ENCODE measurements around the gene KMT2B.

KMT2B gene

DNA sequence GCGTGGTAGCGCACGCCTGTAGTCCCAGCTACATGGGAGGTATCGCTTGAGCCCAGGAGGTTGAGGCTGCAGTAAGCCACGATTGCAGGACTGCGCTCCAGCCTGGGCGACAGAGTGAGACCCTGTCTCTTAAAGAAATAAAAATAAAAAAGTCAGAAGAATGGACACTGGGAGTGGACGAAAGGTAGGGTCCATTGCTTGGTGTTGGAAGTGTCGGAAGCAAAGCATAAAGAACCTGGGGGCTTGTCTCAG lies 57.2 kb downstream of the KMT2B start:
- Histone ChIP-seq H3K27me3 (ENCODE audit: control insufficient read depth, insufficient read depth, low read length) (no peaks in the 10 kb centered on the region), H3K4me1 (peaks cover 10% of the 10 kb centered on the region), H3K4me2 (ENCODE audit: low read length) (peak overlapping the region; percentile 77), H3K9ac (no peak overlapping the region), H2AFZ (peak overlapping the region; percentile 80), H3K27ac (no peak overlapping the region), H3K4me3 (ENCODE audit: low read depth, low read length) (peak overlapping the region; percentile 43), H3K36me3 (ENCODE audit: control insufficient read depth, insufficient read depth, low read length) (no peaks in the 10 kb centered on the region), H3K9me3 (ENCODE audit: control insufficient read depth, low read length) (no peaks in the 10 kb centered on the region), H3K79me2 (no peaks in the 10 kb centered on the region)
- TF ChIP-seq, protein P1, sequence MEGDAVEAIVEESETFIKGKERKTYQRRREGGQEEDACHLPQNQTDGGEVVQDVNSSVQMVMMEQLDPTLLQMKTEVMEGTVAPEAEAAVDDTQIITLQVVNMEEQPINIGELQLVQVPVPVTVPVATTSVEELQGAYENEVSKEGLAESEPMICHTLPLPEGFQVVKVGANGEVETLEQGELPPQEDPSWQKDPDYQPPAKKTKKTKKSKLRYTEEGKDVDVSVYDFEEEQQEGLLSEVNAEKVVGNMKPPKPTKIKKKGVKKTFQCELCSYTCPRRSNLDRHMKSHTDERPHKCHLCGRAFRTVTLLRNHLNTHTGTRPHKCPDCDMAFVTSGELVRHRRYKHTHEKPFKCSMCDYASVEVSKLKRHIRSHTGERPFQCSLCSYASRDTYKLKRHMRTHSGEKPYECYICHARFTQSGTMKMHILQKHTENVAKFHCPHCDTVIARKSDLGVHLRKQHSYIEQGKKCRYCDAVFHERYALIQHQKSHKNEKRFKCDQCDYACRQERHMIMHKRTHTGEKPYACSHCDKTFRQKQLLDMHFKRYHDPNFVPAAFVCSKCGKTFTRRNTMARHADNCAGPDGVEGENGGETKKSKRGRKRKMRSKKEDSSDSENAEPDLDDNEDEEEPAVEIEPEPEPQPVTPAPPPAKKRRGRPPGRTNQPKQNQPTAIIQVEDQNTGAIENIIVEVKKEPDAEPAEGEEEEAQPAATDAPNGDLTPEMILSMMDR (IDR thresholded peaks at IDR 0.05) = no peak

DNA sequence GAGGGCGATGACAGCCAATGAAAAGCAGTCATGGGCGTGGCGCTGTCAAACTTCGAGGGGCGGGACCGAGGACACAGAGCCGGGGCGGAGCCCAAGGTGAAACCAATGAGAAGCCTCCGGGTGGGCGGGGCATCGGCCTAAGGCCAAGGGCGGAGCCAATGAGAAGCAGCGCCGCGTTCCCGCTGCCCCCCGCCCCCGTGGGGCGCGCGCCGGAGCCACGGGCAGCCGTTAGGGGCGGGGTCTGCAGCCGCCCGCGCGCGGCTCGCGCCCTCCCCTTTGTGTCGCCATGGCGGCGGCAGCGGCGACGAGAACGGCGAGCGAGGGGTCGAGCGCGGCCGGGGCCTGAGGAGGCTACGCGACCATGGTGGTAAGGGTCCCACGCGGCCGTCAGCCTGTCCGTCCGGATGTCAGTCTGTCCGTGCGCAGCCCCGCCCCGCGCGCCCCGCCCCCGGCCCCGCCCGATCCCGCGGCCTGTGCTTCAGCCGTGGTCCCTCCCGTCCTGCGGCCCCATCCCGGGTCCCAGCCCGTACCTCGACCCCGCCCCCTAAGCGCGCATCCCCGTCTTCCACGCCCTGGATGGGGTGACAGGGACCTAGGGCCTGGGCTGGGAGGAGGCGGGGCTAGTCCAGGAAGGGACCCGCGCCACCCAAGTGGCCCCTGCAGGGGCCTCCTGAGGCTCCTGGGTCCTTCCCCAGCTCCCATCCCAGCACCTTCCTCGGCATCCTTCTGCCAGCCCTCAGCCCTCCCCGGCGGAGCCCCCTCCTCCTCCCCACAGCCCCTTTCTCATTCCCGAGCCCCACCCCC lies 57.7 kb downstream of the KMT2B start, which contains the start of gene ARHGAP33:
Gene ARHGAP33 (plus strand): TSS at position 267 of the 804 bp plus-strand sequence. CDS start 95 bp downstream, at position 362.
- no peak within 1 kb of the TSS for H3K9ac ChIP-seq
- TF ChIP-seq, protein P1 (IDR thresholded peaks at IDR 0.05) = no peak
- H3K27me3 ChIP-seq (ENCODE audit: control insufficient read depth, insufficient read depth, low read length) = no peaks in the 10 kb centered on the region
- no peaks in the 10 kb centered on the region for H3K79me2 ChIP-seq
- peak within 1 kb of the TSS; percentile 77 for H3K4me2 ChIP-seq (ENCODE audit: low read length)
- no peak within 1 kb of the TSS for H3K27ac ChIP-seq
- peak within 1 kb of the TSS; percentile 80 for H2AFZ ChIP-seq
- peaks cover 10% of the 10 kb centered on the region for H3K4me1 ChIP-seq
- H3K36me3 ChIP-seq (ENCODE audit: control insufficient read depth, insufficient read depth, low read length) = no peaks in the 10 kb centered on the region
- H3K9me3 ChIP-seq (ENCODE audit: control insufficient read depth, low read length) = no peaks in the 10 kb centered on the region
- peak within 1 kb of the TSS; percentile 43 for H3K4me3 ChIP-seq (ENCODE audit: low read depth, low read length)

DNA sequence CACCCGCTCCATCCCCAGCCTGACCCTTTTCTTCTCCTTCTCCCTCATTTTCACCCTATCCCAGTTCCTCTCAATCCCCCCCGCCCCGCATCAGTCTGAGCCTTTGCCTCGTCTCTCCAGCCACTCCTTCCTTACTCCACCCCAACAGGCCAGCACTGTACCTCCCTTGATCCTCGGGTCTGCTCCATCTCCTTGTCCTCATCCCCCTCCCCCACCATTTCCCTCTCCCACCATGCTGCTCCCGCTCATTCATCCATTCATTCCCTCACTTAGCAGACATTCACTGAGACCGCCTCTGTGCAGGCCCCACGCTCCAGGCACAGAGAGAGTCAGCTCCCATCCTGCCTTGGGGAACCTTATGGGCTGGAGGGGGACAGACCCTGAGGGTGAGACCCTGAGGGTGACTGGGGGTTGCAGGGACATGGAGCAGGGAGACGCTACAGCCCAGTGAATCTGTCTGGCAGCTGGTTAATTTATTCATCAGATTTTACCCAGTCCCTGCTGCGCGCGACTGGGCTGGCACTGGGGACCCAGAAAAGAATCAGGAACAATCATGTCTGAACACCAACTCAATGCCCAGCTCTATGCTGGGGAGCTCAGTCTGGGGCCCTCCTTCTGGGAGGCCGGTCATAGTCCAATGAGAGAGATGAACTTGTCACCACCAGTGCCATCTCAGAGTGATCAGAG lies 58.4 kb downstream of the KMT2B start:
- H3K27ac ChIP-seq = no peak overlapping the region
- H3K4me2 ChIP-seq (ENCODE audit: low read length) = peak overlapping the region; percentile 77
- H3K9me3 ChIP-seq (ENCODE audit: control insufficient read depth, low read length) = no peaks in the 10 kb centered on the region
- TF ChIP-seq, protein P1 (IDR thresholded peaks at IDR 0.05) = no peak
- H3K27me3 ChIP-seq (ENCODE audit: control insufficient read depth, insufficient read depth, low read length) = no peaks in the 10 kb centered on the region
- H2AFZ ChIP-seq = peak overlapping the region; percentile 31
- H3K79me2 ChIP-seq = no peaks in the 10 kb centered on the region
- peaks cover 10% of the 10 kb centered on the region for H3K4me1 ChIP-seq
- peak overlapping the region; percentile 43 for H3K4me3 ChIP-seq (ENCODE audit: low read depth, low read length)
- no peak overlapping the region for H3K9ac ChIP-seq
- H3K36me3 ChIP-seq (ENCODE audit: control insufficient read depth, insufficient read depth, low read length) = no peaks in the 10 kb centered on the region

DNA sequence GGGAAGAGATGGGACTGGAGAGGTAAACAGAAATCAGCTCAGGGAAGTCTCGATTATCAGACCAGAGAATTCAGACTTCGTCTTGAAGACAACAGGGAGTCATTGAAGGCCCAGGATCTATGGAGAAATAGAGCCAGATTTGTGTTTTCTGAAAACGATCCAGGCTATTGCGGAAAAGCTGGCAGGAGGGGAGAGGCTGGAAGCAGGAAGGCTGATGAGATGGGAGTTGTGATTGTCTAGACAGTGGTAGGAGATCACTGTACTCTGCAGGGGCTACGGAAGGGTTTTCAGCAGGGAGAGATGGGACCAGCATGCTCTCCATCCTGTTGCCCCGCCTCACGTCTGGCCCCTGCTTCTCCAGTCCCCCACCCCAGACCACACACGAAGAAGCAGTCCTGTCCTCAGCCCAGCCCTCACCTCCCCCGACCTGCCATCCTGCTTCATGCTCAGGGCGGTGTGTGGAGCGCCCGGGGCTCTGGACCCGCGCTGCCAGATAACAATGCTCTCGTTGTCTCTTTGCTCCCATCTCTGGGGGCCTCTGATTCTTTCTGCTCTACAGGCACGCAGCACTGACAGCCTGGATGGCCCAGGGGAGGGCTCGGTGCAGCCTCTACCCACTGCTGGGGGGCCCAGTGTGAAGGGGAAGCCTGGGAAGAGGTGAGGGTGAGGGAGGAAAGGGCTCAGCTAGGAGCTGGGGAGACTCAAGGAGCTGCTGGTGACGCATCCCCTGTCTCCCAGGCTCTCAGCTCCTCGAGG lies 59.5 kb downstream of the KMT2B start:
- H3K27me3 ChIP-seq (ENCODE audit: control insufficient read depth, insufficient read depth, low read length) = no peaks in the 10 kb centered on the region
- no peaks in the 10 kb centered on the region for H3K36me3 ChIP-seq (ENCODE audit: control insufficient read depth, insufficient read depth, low read length)
- H2AFZ ChIP-seq = no peak overlapping the region
- H3K79me2 ChIP-seq = no peaks in the 10 kb centered on the region
- H3K9me3 ChIP-seq (ENCODE audit: control insufficient read depth, low read length) = no peaks in the 10 kb centered on the region
- H3K27ac ChIP-seq = no peak overlapping the region
- no peak overlapping the region for H3K4me3 ChIP-seq (ENCODE audit: low read depth, low read length)
- no peak overlapping the region for H3K9ac ChIP-seq
- TF ChIP-seq, protein P1 (IDR thresholded peaks at IDR 0.05) = no peak
- H3K4me2 ChIP-seq (ENCODE audit: low read length) = no peak overlapping the region
- peaks cover 10% of the 10 kb centered on the region for H3K4me1 ChIP-seq

Measured in parathyroid adenoma (tissue), 2 donors.